ENCODE data around the gene PLCH1. TPM values are rescaled to one million over a fixed set of nuclear protein-coding genes. Genes with fewer than 3 reads are reported as not detected.

PLCH1 gene
- polyA plus RNA-seq, 1 experiment: 0.06 TPM

GRCh38 chr3:155609586-155609985, 135.3 kb downstream of the PLCH1 start:
- no peak overlapping the region for H3K4me3 ChIP-seq (ENCODE audit: low read depth, low read length)
- ChIA-PET CTCF (interaction anchor here (0.6 kb wide), 1 partner anchor 257 kb away, joined by 3 read pairs; no protein-coding TSS in a partner anchor), POLR2A (no interaction called here)
- H3K27me3 ChIP-seq (ENCODE audit: control insufficient read depth, insufficient read depth, low read length): no peaks in the 10 kb centered on the region
- no peak for TF ChIP-seq CTCF (IDR thresholded peaks at IDR 0.05; ENCODE audit: insufficient read depth, low read depth, low read length)
- no peak for DNase-seq (ENCODE audit: low read depth)
- H3K36me3 ChIP-seq (ENCODE audit: control insufficient read depth, insufficient read depth, low read length): no peaks in the 10 kb centered on the region

GRCh38 chr3:155608228-155608920, 136.5 kb downstream of the PLCH1 start:
- Histone ChIP-seq H3K4me3 (ENCODE audit: low read depth, low read length) (no peak overlapping the region), H3K36me3 (ENCODE audit: control insufficient read depth, insufficient read depth, low read length) (no peaks in the 10 kb centered on the region), H3K27me3 (ENCODE audit: control insufficient read depth, insufficient read depth, low read length) (no peaks in the 10 kb centered on the region)
- no peak for DNase-seq (ENCODE audit: low read depth)
- no peak for TF ChIP-seq CTCF (IDR thresholded peaks at IDR 0.05; ENCODE audit: insufficient read depth, low read depth, low read length)
- CTCF ChIA-PET: interaction anchor here (0.6 to 1.1 kb wide), 2 partner anchors 226 to 235 kb away, joined by 3 to 4 read pairs; no protein-coding TSS in a partner anchor
- POLR2A ChIA-PET: no interaction called here

- TF ChIP-seq CTCF (IDR thresholded peaks at IDR 0.05; ENCODE audit: insufficient read depth, low read depth, low read length): no peak
- ChIA-PET CTCF (interaction anchor here (1.1 kb wide), 1 partner anchor 11 kb away, joined by 3 read pairs; no protein-coding TSS in a partner anchor), POLR2A (no interaction called here)
- Histone ChIP-seq H3K27me3 (ENCODE audit: control insufficient read depth, insufficient read depth, low read length) (no peaks in the 10 kb centered on the region), H3K4me3 (ENCODE audit: low read depth, low read length) (no peak overlapping the region), H3K36me3 (ENCODE audit: control insufficient read depth, insufficient read depth, low read length) (no peaks in the 10 kb centered on the region)
- DNase-seq (ENCODE audit: low read depth): no peak
These were observed 137.1 kb downstream of the PLCH1 start for GRCh38 chr3:155607761-155608160.

GRCh38 chr3:155605571-155605970, 139.3 kb downstream of the PLCH1 start:
- H3K4me3 ChIP-seq (ENCODE audit: low read depth, low read length): no peak overlapping the region
- H3K36me3 ChIP-seq (ENCODE audit: control insufficient read depth, insufficient read depth, low read length): no peaks in the 10 kb centered on the region
- ChIA-PET CTCF (interaction anchor here (0.6 to 1.1 kb wide), 2 partner anchors 12 to 13 kb away, joined by 3 read pairs; no protein-coding TSS in a partner anchor), POLR2A (no interaction called here)
- no peaks in the 10 kb centered on the region for H3K27me3 ChIP-seq (ENCODE audit: control insufficient read depth, insufficient read depth, low read length)
- no peak for DNase-seq (ENCODE audit: low read depth)
- TF ChIP-seq CTCF (IDR thresholded peaks at IDR 0.05; ENCODE audit: insufficient read depth, low read depth, low read length): no peak

- Histone ChIP-seq H3K27me3 (ENCODE audit: control insufficient read depth, insufficient read depth, low read length) (no peaks in the 10 kb centered on the region), H3K36me3 (ENCODE audit: control insufficient read depth, insufficient read depth, low read length) (no peaks in the 10 kb centered on the region), H3K4me3 (ENCODE audit: low read depth, low read length) (no peak overlapping the region)
- no peak for DNase-seq (ENCODE audit: low read depth)
- no peak for TF ChIP-seq CTCF (IDR thresholded peaks at IDR 0.05; ENCODE audit: insufficient read depth, low read depth, low read length)
- CTCF ChIA-PET: no interaction called here
- POLR2A ChIA-PET: no interaction called here
These were observed 139.9 kb downstream of the PLCH1 start for GRCh38 chr3:155604967-155605366.

Measured in BJ (cell line).